ENCODE data around the gene KLF7. TPM values are rescaled to one million over a fixed set of nuclear protein-coding genes. Genes with fewer than 3 reads are reported as not detected.

The KLF7 gene
- total and polyA plus RNA-seq, 2 donors (not counting 1 experiment from before 2014, with no cell fraction given) = 12.9 to 21.0 TPM

- H3K4me2 ChIP-seq (ENCODE audit: extremely low read depth, insufficient read depth, low read length) = no peak overlapping the region
- H3K79me2 ChIP-seq (ENCODE audit: control insufficient read depth, insufficient read depth, low read length) = no peaks in the 10 kb centered on the region
- no peaks in the 10 kb centered on the region for H3K36me3 ChIP-seq (ENCODE audit: control insufficient read depth, insufficient read depth, low read length)
- H3K4me3 ChIP-seq (replicated peaks in 1 of 4; ENCODE audit: control extremely low read depth in 1 of 4, insufficient read depth in 1 of 4, low read depth in 3 of 4, low read length in 4 of 4) = no peak overlapping the region
- no peak overlapping the region for H3K27ac ChIP-seq (ENCODE audit: insufficient read depth, low read length)
- H3K9me3 ChIP-seq (ENCODE audit: control insufficient read depth, insufficient read depth, low read depth, low read length) = no peaks in the 10 kb centered on the region
- H2AFZ ChIP-seq (ENCODE audit: low read length) = no peak overlapping the region
- no peaks in the 10 kb centered on the region for H4K20me1 ChIP-seq (ENCODE audit: control insufficient read depth, extremely low read depth, insufficient read depth, low read length)
- no peak for DNase-seq (ENCODE audit: low read depth in 2 of 2)
- no peak overlapping the region for H3K9ac ChIP-seq (ENCODE audit: insufficient read depth, low read length)
- TF ChIP-seq EZH2 (IDR thresholded peaks at IDR 0.05; ENCODE audit: low read length, missing control alignments) = no peak
- TF ChIP-seq CTCF (conservative IDR thresholded peaks at IDR 0.05 in 1 of 2, IDR thresholded peaks at IDR 0.05 in 1 of 2; ENCODE audit: low read depth in 1 of 2, low read length in 2 of 2) = no peak
- no peaks in the 10 kb centered on the region for H3K27me3 ChIP-seq (ENCODE audit: control insufficient read depth, insufficient read depth, low read length)
- H3K4me1 ChIP-seq (ENCODE audit: control insufficient read depth, extremely low read depth, insufficient read depth, low read length) = peaks cover 3% of the 10 kb centered on the region
Observed at GRCh38 chr2:207176247-207176646, 10.5 kb upstream of the KLF7 start.

- no peak for DNase-seq (ENCODE audit: low read depth in 2 of 2)
- H3K9ac ChIP-seq (ENCODE audit: insufficient read depth, low read length) = no peak overlapping the region
- no peaks in the 10 kb centered on the region for H4K20me1 ChIP-seq (ENCODE audit: control insufficient read depth, extremely low read depth, insufficient read depth, low read length)
- TF ChIP-seq EZH2 (IDR thresholded peaks at IDR 0.05; ENCODE audit: low read length, missing control alignments) (no peak), CTCF (conservative IDR thresholded peaks at IDR 0.05 in 1 of 2, IDR thresholded peaks at IDR 0.05 in 1 of 2; ENCODE audit: low read depth in 1 of 2, low read length in 2 of 2) (no peak)
- no peak overlapping the region for H3K4me2 ChIP-seq (ENCODE audit: extremely low read depth, insufficient read depth, low read length)
- H3K4me3 ChIP-seq (replicated peaks in 1 of 4; ENCODE audit: control extremely low read depth in 1 of 4, insufficient read depth in 1 of 4, low read depth in 3 of 4, low read length in 4 of 4) = no peak overlapping the region
- no peak overlapping the region for H3K27ac ChIP-seq (ENCODE audit: insufficient read depth, low read length)
- H2AFZ ChIP-seq (ENCODE audit: low read length) = no peak overlapping the region
- no peaks in the 10 kb centered on the region for H3K4me1 ChIP-seq (ENCODE audit: control insufficient read depth, extremely low read depth, insufficient read depth, low read length)
- no peaks in the 10 kb centered on the region for H3K79me2 ChIP-seq (ENCODE audit: control insufficient read depth, insufficient read depth, low read length)
- H3K9me3 ChIP-seq (ENCODE audit: control insufficient read depth, insufficient read depth, low read depth, low read length) = no peaks in the 10 kb centered on the region
- H3K27me3 ChIP-seq (ENCODE audit: control insufficient read depth, insufficient read depth, low read length) = no peaks in the 10 kb centered on the region
- H3K36me3 ChIP-seq (ENCODE audit: control insufficient read depth, insufficient read depth, low read length) = no peaks in the 10 kb centered on the region
Observed at GRCh38 chr2:207173641-207174040, 7.9 kb upstream of the KLF7 start.

GRCh38 chr2:207167099-207167923 lies 1.6 kb upstream of the KLF7 start:
- peak overlapping the region; percentile 99 for H3K27ac ChIP-seq (ENCODE audit: insufficient read depth, low read length)
- peak overlapping the region; percentile 89 for H3K4me2 ChIP-seq (ENCODE audit: extremely low read depth, insufficient read depth, low read length)
- peak; percentile 83 to 86 for DNase-seq (ENCODE audit: low read depth in 2 of 2)
- H3K36me3 ChIP-seq (ENCODE audit: control insufficient read depth, insufficient read depth, low read length) = no peaks in the 10 kb centered on the region
- peak overlapping the region; percentile 53 to 80 (median 61) for H3K4me3 ChIP-seq (replicated peaks in 1 of 4; ENCODE audit: control extremely low read depth in 1 of 4, insufficient read depth in 1 of 4, low read depth in 3 of 4, low read length in 4 of 4)
- peaks cover 31% of the 10 kb centered on the region for H3K79me2 ChIP-seq (ENCODE audit: control insufficient read depth, insufficient read depth, low read length)
- no peaks in the 10 kb centered on the region for H3K27me3 ChIP-seq (ENCODE audit: control insufficient read depth, insufficient read depth, low read length)
- peak overlapping the region; percentile 79 for H3K9ac ChIP-seq (ENCODE audit: insufficient read depth, low read length)
- no peak for TF ChIP-seq CTCF (conservative IDR thresholded peaks at IDR 0.05 in 1 of 2, IDR thresholded peaks at IDR 0.05 in 1 of 2; ENCODE audit: low read depth in 1 of 2, low read length in 2 of 2)
- TF ChIP-seq EZH2 (IDR thresholded peaks at IDR 0.05; ENCODE audit: low read length, missing control alignments) = no peak
- no peaks in the 10 kb centered on the region for H3K9me3 ChIP-seq (ENCODE audit: control insufficient read depth, insufficient read depth, low read depth, low read length)
- H2AFZ ChIP-seq (ENCODE audit: low read length) = peak overlapping the region; percentile 19
- no peaks in the 10 kb centered on the region for H4K20me1 ChIP-seq (ENCODE audit: control insufficient read depth, extremely low read depth, insufficient read depth, low read length)
- H3K4me1 ChIP-seq (ENCODE audit: control insufficient read depth, extremely low read depth, insufficient read depth, low read length) = peaks cover 2% of the 10 kb centered on the region

All from fibroblast of lung (primary cell).